GM18499 (cell line): ENCODE data around the gene ZBTB18.

ENCODE experiments used
- ATAC-seq: cut with Tn5 transposase; IDR thresholded peaks from one replicate; pipeline ENCODE4 v1.9.1; 2021; ENCODE audit warnings: moderate number of reproducible peaks; ENCODE audit not compliant: insufficient read depth, unreplicated experiment

Gene ZBTB18

DNA sequence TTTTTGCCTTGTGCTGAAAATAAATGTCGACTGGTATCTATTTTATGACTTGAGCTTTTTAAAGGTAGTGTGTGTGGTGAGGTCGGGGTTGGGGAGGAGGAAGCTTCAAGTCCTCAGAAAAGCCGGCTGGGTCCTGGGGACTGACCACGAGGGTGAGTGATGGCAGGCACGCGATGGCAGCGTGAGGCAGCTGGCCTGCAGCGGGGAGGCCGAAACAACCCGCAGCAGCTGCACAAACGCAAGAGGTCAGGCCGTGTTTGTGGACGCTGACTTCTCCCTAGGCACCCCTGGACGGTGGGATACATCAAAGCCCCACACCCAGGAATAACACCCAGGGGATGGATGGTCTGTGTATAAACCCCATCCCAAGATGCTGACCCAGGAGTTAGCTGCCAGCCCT, 51.4 kb downstream of the ZBTB18 start:
- ATAC-seq: no peak

DNA sequence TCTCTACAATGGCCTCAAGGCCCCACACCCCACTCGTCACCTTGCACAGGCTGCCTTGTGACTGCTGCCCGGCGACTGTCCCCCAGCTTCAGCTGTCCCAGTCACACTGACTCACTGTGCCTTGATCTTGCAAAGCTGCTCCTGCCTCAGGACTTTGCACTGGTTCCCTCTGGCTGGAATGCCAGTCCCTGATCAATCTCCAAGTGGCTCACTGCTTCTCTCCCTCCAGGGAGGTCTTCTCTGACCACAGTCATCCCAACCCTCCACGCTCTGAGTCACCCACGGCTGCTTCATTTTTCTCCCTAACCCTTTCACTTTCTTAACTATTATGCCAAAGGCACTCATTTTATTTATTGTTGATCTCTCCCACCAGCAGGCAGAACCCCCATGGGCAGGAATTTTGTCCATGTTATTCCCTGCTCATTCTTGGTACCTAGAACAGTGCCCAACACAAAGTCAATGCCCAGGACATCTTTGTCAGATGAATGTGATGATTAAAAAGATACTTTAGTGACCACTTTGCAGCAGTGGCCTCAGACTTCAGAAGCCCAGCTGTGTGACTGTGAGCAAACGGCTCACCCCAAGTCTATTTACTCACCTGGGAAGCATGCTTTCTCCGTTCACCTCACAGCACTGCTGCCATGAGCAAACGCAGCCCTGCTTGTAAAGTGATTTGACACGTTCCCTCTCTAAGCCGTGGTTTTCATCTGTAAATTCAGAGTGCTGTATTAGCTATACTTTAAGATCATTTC, 53.4 kb downstream of the ZBTB18 start:
- no peak for ATAC-seq

DNA sequence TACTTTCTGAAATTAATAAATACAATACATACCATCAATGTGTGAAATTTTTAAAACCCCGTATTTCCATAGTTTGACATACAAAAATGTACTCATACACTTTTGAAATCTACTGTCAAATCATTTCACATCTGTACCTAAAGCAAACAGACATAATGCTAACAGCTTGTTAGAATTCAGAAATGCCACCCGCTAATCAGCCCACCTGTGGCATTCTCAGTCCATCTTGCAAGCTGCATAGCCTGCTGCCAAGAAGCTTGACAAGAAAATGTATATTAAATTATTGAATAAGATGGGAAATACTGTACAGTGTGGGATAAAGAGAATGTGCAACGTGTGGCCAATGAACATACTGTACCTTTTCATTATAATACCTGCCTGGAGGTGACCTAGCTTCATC, 55.1 kb downstream of the ZBTB18 start:
- ATAC-seq: no peak
